Lung (tissue), 12 donors: ENCODE measurements around the gene BCL7A. TPM values are rescaled to one million over a fixed set of nuclear protein-coding genes. Genes with fewer than 3 reads are reported as not detected.

Experiments
- ATAC-seq: fragments of 200-7000 bp; cut with Tn5 transposase; one replicate; pipeline ENCODE4 v1.9.1; 2020; ENCODE audit warnings: moderate number of reproducible peaks; ENCODE audit not compliant: insufficient read depth, low FRiP score
- DNase-seq, 3 donors: peaks; one replicate each; pipeline ENCODE4 v3.0.0-alpha.2; 2013 to 2017
- H3K27ac ChIP-seq, 2 donors: one replicate each; pipeline ENCODE4 v1.5.1; 2013; ENCODE audit warnings: mild to moderate bottlenecking in 2 of 2, moderate library complexity in 2 of 2, control low read depth in 1 of 2, inconsistent platforms in 1 of 2, low read depth in 1 of 2, low read length in 1 of 2
- H3K27me3 ChIP-seq, 3 donors: one replicate each; pipeline ENCODE4 v1.5.1; 2013; ENCODE audit warnings: low read length in 2 of 3; ENCODE audit not compliant: control insufficient read depth in 3 of 3, insufficient read depth in 3 of 3
- H3K36me3 ChIP-seq, 4 donors: one replicate each; pipeline ENCODE4 v1.5.1; 2013; ENCODE audit warnings: low read length in 4 of 4, mild to moderate bottlenecking in 1 of 4, moderate library complexity in 1 of 4; ENCODE audit not compliant: control insufficient read depth in 4 of 4, insufficient read depth in 4 of 4
- H3K4me1 ChIP-seq, 5 donors: one replicate each; pipeline ENCODE4 v1.5.1; 2013; ENCODE audit warnings: low read length in 5 of 5, mild to moderate bottlenecking in 2 of 5, moderate library complexity in 1 of 5; ENCODE audit not compliant: control insufficient read depth in 5 of 5, insufficient read depth in 5 of 5
- H3K4me3 ChIP-seq: one replicate; pipeline ENCODE4 v1.5.1; 2013; ENCODE audit warnings: mild to moderate bottlenecking, control low read depth, moderate library complexity
- H3K9ac ChIP-seq, 2 donors: one replicate each; pipeline ENCODE4 v1.5.1; 2013; ENCODE audit warnings: low read length in 2 of 2, control low read depth in 1 of 2; ENCODE audit not compliant: insufficient read depth in 1 of 2
- H3K9me3 ChIP-seq, 4 donors: one replicate each; pipeline ENCODE4 v1.5.1; 2013; ENCODE audit warnings: low read length in 3 of 4, mild to moderate bottlenecking in 1 of 4, moderate library complexity in 1 of 4; ENCODE audit not compliant: control insufficient read depth in 4 of 4, insufficient read depth in 3 of 4
- CTCF ChIP-seq: IDR thresholded peaks from 2 replicates; pipeline ENCODE4 v1.5.1; 2012; ENCODE audit warnings: mild to moderate bottlenecking; ENCODE audit errors: control extremely low read depth, extremely low read depth
- WGBS, 2 donors: extraction: QIAGEN DNeasy Blood & Tissue Kit; methylation state at CpG; one replicate each; pipeline ENCODE4 v1.1.7; 2013; 5-methylcytosine and 5-hydroxymethylcytosine counted together
- polyA plus RNA-seq, 2 donors: library from polyadenylated mRNA; stranded (reverse); fragments of 200-250 nt; gene quantifications; one replicate each; pipeline ENCODE4 v1.2.1, GENCODE V29; 2013
- total RNA-seq, 2 donors: library from RNA; depleted of rRNA in 1 of 2; stranded (reverse); fragments of >200 nt in 1 of 2; gene quantifications; one replicate each; pipeline ENCODE4 v1.2.1, GENCODE V29; 2014 to 2021
- donor health status: control.
- donor health status: control.
- donor health status: Bipolar disorder and iron deficiency.
- donor health status: healthy.
- donor health status: DM: yes; HTN: yes; CAD: no.

Gene BCL7A
- total and polyA plus RNA-seq, 4 donors: 3.4 to 21.2 (median 8.8) TPM

GRCh38 chr12:122024132-122024785 is 2.6 kb downstream of the BCL7A start:
- Histone ChIP-seq H3K27me3 (no peaks in the 10 kb centered on the region), H3K27ac (peak overlapping the region; percentile 26 to 69), H3K36me3 (no peaks in the 10 kb centered on the region), H3K9ac (no peak overlapping the region), H3K4me3 (no peak overlapping the region), H3K9me3 (no peaks in the 10 kb centered on the region), H3K4me1 (peaks cover 0 to 18% (median 4%) of the 10 kb centered on the region in 5 donors)
- no peak for TF ChIP-seq CTCF
- 79% methylated on average over 16 of the region's 16 CpGs for WGBS, 2 donors
- ATAC-seq (no peak), DNase-seq (no peak)

GRCh38 chr12:122026706-122027333 is 5.1 kb downstream of the BCL7A start:
- no peak overlapping the region for H3K9ac ChIP-seq

GRCh38 chr12:122028165-122028904 is 6.7 kb downstream of the BCL7A start:
- Histone ChIP-seq H3K4me3 (no peak overlapping the region), H3K9me3 (no peaks in the 10 kb centered on the region), H3K27me3 (no peaks in the 10 kb centered on the region), H3K27ac (no peak overlapping the region), H3K9ac (no peak overlapping the region), H3K36me3 (peaks cover 0 to 2% (median 0%) of the 10 kb centered on the region in 4 donors), H3K4me1 (peaks cover 0 to 11% (median 2%) of the 10 kb centered on the region in 5 donors)
- DNase-seq (no peak), ATAC-seq (no peak)
- TF ChIP-seq CTCF: no peak
- 82 to 89% methylated on average over 12 of the region's 12 CpGs for WGBS, 2 donors

More at GRCh38 chr12:122026706-122027333, 5.1 kb downstream of the BCL7A start:
- ATAC-seq (no peak), DNase-seq (no peak)
- Histone ChIP-seq H3K36me3 (peaks cover 0 to 2% (median 0%) of the 10 kb centered on the region in 4 donors), H3K4me3 (no peak overlapping the region), H3K27ac (no peak overlapping the region), H3K27me3 (no peaks in the 10 kb centered on the region), H3K4me1 (peaks cover 0 to 11% (median 2%) of the 10 kb centered on the region in 5 donors), H3K9me3 (no peaks in the 10 kb centered on the region)
- WGBS, 2 donors: 95 to 97% methylated on average over 7 of the region's 7 CpGs
- TF ChIP-seq CTCF: no peak
